SU-DHL-6 (cell line): ENCODE data around the gene SH3TC2.

ENCODE experiments used
- H2AFZ ChIP-seq: fragments of 200-600 bp; sonication (generic); 2 replicates; pipeline ENCODE4 v1.6.1; 2014; ENCODE audit warnings: low read depth, mild to moderate bottlenecking, moderate library complexity, mixed read lengths, antibody characterized with exemption, low read length; ENCODE audit not compliant: severe bottlenecking
- H3F3A ChIP-seq: fragments of 200-600 bp; shearing (Covaris generic); 2 replicates; pipeline ENCODE4 v1.6.0; 2016; ENCODE audit warnings: antibody characterized with exemption, mild to moderate bottlenecking; ENCODE audit not compliant: insufficient read depth
- H3K27ac ChIP-seq: fragments of 200-600 bp; sonication (generic); 2 replicates; pipeline ENCODE4 v1.5.1; 2016; ENCODE audit warnings: low read depth, mild to moderate bottlenecking, low read length, moderate library complexity, mixed read lengths
- H3K27me3 ChIP-seq: fragments of 200-600 bp; sonication (generic), shearing (Covaris generic); 2 replicates; pipeline ENCODE4 v1.6.0; 2014; ENCODE audit warnings: mild to moderate bottlenecking, low read length
- H3K36me3 ChIP-seq: fragments of 200-600 bp; sonication (generic); 2 replicates; pipeline ENCODE4 v1.6.1; 2014; ENCODE audit warnings: mild to moderate bottlenecking, low read length, mixed read lengths
- H3K4me2 ChIP-seq: fragments of 300-600, 200-600 bp; shearing (Covaris generic), sonication (generic); 2 replicates; pipeline ENCODE4 v1.6.0; 2014; ENCODE audit warnings: low read length, low read depth, mild to moderate bottlenecking; ENCODE audit not compliant: poor library complexity, severe bottlenecking
- H3K4me3 ChIP-seq: fragments of 200-600 bp; sonication (generic); 2 replicates; pipeline ENCODE4 v1.5.1; 2014; ENCODE audit warnings: antibody characterized with exemption, low read length, mild to moderate bottlenecking, mixed read lengths; ENCODE audit not compliant: insufficient read depth, poor library complexity, severe bottlenecking
- H3K79me2 ChIP-seq: fragments of 200-600 bp; sonication (generic); 2 replicates; pipeline ENCODE4 v1.6.1; 2014; ENCODE audit warnings: mild to moderate bottlenecking, low read length, moderate library complexity; ENCODE audit not compliant: insufficient read depth
- H3K9ac ChIP-seq: fragments of 200-600 bp; sonication (generic); 2 replicates; pipeline ENCODE4 v1.7.0; 2014; ENCODE audit warnings: mild to moderate bottlenecking, low read length
- H3K9me2 ChIP-seq: fragments of 200-600 bp; sonication (generic); replicated peaks from 2 replicates; pipeline ENCODE4 v1.6.1; 2014; ENCODE audit warnings: low read length; ENCODE audit not compliant: insufficient read depth
- H3K9me3 ChIP-seq: fragments of 200-600 bp; sonication (generic); 2 replicates; pipeline ENCODE4 v1.6.1; 2014; ENCODE audit warnings: low read length, mixed read lengths; ENCODE audit not compliant: insufficient read depth
- H4K20me1 ChIP-seq: fragments of 200-600 bp; sonication (generic); 2 replicates; pipeline ENCODE4 v1.6.1; 2014; ENCODE audit warnings: low read depth, mild to moderate bottlenecking, antibody characterized with exemption, low read length, moderate library complexity, mixed read lengths
- EZH2phosphoT487 ChIP-seq: fragments of 200-600 bp; sonication (generic), shearing (Covaris generic); conservative IDR thresholded peaks from 2 replicates; pipeline ENCODE4 v1.6.1; 2018; ENCODE audit warnings: mild to moderate bottlenecking, antibody characterized with exemption, low read length, moderate library complexity, mixed read lengths
- TF ChIP-seq, protein P1 (sequence below): fragments of 200-600 bp; sonication (generic); IDR thresholded peaks from one replicate; pipeline ENCODE4 v1.5.1; 2017; ENCODE audit warnings: antibody characterized with exemption, mild to moderate bottlenecking, low read length, moderate library complexity; ENCODE audit not compliant: insufficient read depth, poor library complexity, severe bottlenecking

SH3TC2 gene

DNA sequence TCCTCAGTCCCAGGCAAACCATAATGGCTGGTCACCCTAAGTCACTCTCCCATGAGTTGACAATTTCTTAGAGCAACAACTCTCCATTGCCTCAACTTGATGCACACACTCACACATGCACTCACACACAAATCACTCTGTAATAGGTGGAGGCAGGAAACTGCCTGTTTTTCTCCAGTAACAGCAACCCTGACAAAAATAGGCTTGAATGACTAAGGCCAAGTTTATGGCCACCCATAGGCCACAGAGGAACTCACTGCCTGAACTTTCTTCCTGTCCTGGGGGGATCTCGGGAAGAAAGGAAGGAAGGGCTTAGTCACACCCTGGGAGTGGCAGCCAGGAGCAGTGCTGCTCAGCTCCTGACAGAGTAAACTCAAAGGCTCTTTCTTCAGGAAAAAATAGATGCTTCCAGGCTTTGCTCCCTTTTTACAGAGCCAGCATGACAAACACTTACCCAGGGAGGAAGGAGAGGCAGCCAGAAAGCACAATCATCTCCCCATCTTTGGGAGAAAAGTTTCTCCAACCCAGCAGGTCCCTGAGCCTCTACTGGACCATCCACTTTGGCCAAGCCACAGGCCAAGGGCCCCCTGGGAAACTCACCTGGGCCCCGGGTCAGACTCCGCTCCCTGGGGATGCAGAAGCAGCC lies 368 bp downstream of the SH3TC2 start:
- H3K27ac ChIP-seq: no peak overlapping the region
- TF ChIP-seq EZH2phosphoT487: no peak
- TF ChIP-seq, protein P1, sequence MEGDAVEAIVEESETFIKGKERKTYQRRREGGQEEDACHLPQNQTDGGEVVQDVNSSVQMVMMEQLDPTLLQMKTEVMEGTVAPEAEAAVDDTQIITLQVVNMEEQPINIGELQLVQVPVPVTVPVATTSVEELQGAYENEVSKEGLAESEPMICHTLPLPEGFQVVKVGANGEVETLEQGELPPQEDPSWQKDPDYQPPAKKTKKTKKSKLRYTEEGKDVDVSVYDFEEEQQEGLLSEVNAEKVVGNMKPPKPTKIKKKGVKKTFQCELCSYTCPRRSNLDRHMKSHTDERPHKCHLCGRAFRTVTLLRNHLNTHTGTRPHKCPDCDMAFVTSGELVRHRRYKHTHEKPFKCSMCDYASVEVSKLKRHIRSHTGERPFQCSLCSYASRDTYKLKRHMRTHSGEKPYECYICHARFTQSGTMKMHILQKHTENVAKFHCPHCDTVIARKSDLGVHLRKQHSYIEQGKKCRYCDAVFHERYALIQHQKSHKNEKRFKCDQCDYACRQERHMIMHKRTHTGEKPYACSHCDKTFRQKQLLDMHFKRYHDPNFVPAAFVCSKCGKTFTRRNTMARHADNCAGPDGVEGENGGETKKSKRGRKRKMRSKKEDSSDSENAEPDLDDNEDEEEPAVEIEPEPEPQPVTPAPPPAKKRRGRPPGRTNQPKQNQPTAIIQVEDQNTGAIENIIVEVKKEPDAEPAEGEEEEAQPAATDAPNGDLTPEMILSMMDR: no peak
- no peaks in the 10 kb centered on the region for H3K36me3 ChIP-seq
- H3K4me3 ChIP-seq: no peak overlapping the region
- H3K4me2 ChIP-seq: no peak overlapping the region
- H3K9me3 ChIP-seq: no peaks in the 10 kb centered on the region
- H3K9me2 ChIP-seq: no peaks in the 10 kb centered on the region
- H2AFZ ChIP-seq: no peak overlapping the region
- no peaks in the 10 kb centered on the region for H3K79me2 ChIP-seq
- no peaks in the 10 kb centered on the region for H3F3A ChIP-seq
- H3K9ac ChIP-seq: no peak overlapping the region
- no peaks in the 10 kb centered on the region for H3K27me3 ChIP-seq
- no peaks in the 10 kb centered on the region for H4K20me1 ChIP-seq

DNA sequence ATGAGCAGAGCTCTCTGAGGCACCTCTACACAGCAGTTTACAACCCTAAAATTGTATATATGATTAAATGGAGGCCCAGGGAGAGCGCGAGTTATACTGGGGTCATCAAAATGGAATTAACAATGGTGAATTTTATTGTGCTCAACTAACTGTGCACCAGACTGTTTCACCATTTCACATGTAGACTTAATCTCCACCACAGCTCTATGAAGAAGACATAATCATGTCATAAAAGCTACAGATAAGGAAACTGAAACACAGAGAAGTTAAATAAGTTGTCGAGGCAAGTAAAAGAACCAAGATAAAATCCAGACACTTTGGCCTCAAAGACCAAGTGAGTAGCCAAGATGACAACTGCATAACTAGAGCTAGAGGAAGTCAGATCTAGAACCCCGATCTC lies 1.5 kb downstream of the SH3TC2 start:
- no peaks in the 10 kb centered on the region for H3K79me2 ChIP-seq
- H2AFZ ChIP-seq: no peak overlapping the region
- H3K4me3 ChIP-seq: no peak overlapping the region
- no peaks in the 10 kb centered on the region for H3K27me3 ChIP-seq
- no peaks in the 10 kb centered on the region for H3K9me2 ChIP-seq
- H3K9me3 ChIP-seq: no peaks in the 10 kb centered on the region
- no peaks in the 10 kb centered on the region for H4K20me1 ChIP-seq
- H3K4me2 ChIP-seq: no peak overlapping the region
- TF ChIP-seq, protein P1: no peak
- TF ChIP-seq EZH2phosphoT487: no peak
- no peak overlapping the region for H3K9ac ChIP-seq
- no peak overlapping the region for H3K27ac ChIP-seq
- no peaks in the 10 kb centered on the region for H3F3A ChIP-seq
- no peaks in the 10 kb centered on the region for H3K36me3 ChIP-seq

DNA sequence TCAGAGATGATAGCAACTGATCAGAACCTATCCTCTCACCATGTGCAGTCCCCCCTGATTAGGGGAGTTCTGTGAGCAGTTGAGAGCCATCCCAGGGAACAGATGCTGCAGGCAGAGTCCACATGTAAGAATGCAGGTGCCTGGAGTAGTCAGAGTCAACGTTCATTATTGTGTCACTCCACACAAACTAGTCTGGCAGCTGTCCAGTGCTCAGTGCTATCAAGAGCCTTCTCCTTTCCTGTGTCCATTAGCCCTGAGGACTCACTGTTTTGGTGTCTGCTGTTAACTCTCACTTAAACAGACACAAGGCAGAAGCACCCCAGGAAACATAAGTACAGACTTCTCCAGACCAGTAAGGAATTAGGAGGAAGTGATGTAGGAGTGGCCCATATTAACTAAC lies 2.5 kb downstream of the SH3TC2 start:
- Histone ChIP-seq H3K27ac (no peak overlapping the region), H3K4me3 (no peak overlapping the region), H3K27me3 (no peaks in the 10 kb centered on the region), H3K9me2 (no peaks in the 10 kb centered on the region), H4K20me1 (no peaks in the 10 kb centered on the region), H3K9ac (no peak overlapping the region), H3F3A (no peaks in the 10 kb centered on the region), H3K4me2 (no peak overlapping the region), H3K9me3 (no peaks in the 10 kb centered on the region), H3K79me2 (no peaks in the 10 kb centered on the region), H2AFZ (no peak overlapping the region), H3K36me3 (no peaks in the 10 kb centered on the region)
- TF ChIP-seq, protein P1: no peak
- no peak for TF ChIP-seq EZH2phosphoT487
